Gastroesophageal sphincter (tissue), 3 donors: ENCODE results near the gene NCOA4.
"Not testable (repeated sequence)": the region's sequence is repeated elsewhere in the genome, so short reads cannot be mapped to it uniquely, and the experiment has no call there.

Experiments
- EP300 ChIP-seq: sonication (generic); formaldehyde crosslinking; IDR thresholded peaks from one replicate; pipeline ENCODE4 v1.6.1; 2017; ENCODE audit warnings: antibody characterized with exemption, mild to moderate bottlenecking
- POLR2A ChIP-seq, 2 donors: fragments of 450-650 bp; IDR thresholded peaks; one replicate each; pipeline ENCODE4 v1.6.1; 2017; ENCODE audit warnings: antibody characterized with exemption in 2 of 2, mild to moderate bottlenecking in 2 of 2, moderate library complexity in 1 of 2
- POLR2AphosphoS5 ChIP-seq: sonication (generic); formaldehyde crosslinking; IDR thresholded peaks from one replicate; pipeline ENCODE4 v1.6.1; 2017; ENCODE audit warnings: antibody characterized with exemption
- TF ChIP-seq, protein P1 (sequence below), 4 experiments: fragments of 200-600 bp in 2 of 4; fragments of 450-650 bp in 2 of 4; sonication (generic) in 1 of 4; IDR thresholded peaks; one replicate each; pipeline ENCODE4 v1.5.1; 2017 to 2019; ENCODE audit warnings: antibody characterized with exemption in 4 of 4, mild to moderate bottlenecking in 2 of 4, moderate library complexity in 2 of 4

DNA sequence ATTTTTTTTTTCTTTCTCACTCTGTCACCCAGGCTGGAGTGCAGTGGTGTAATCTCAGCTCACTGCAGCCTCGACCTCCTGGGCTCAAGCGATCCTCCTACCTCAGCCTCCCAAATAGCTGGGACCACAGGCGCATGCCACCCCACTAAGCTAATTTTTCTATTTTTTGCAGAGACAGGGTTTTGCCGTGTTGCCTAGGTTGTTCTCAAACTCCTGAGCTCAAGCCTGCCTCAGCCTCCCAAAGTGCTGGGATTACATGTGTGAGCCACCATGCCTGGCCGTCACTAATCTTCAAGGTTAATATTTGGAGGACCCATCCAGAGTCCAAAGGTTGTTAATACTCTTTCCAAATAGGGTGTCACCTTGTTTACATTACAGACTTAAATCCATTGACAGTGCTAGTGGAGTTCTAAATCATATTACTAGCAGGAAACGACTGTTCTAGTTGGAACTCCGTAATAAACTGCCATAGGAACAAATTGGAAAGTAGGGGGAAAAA, 28.2 kb downstream of the NCOA4 start:
- TF ChIP-seq, protein P1, sequence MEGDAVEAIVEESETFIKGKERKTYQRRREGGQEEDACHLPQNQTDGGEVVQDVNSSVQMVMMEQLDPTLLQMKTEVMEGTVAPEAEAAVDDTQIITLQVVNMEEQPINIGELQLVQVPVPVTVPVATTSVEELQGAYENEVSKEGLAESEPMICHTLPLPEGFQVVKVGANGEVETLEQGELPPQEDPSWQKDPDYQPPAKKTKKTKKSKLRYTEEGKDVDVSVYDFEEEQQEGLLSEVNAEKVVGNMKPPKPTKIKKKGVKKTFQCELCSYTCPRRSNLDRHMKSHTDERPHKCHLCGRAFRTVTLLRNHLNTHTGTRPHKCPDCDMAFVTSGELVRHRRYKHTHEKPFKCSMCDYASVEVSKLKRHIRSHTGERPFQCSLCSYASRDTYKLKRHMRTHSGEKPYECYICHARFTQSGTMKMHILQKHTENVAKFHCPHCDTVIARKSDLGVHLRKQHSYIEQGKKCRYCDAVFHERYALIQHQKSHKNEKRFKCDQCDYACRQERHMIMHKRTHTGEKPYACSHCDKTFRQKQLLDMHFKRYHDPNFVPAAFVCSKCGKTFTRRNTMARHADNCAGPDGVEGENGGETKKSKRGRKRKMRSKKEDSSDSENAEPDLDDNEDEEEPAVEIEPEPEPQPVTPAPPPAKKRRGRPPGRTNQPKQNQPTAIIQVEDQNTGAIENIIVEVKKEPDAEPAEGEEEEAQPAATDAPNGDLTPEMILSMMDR (IDR thresholded peaks at IDR 0.05): not testable (repeated sequence)
- not testable (repeated sequence) for TF ChIP-seq POLR2A (IDR thresholded peaks at IDR 0.05); EP300; POLR2AphosphoS5
